ENCODE results near the gene RNF220. TPM values are rescaled to one million over a fixed set of nuclear protein-coding genes. Genes with fewer than 3 reads are reported as not detected.

The RNF220 gene
- total and polyA plus RNA-seq, 2 of the 4 experiments (the other 2 are of a cell fraction): 71.8 to 77.1 TPM

DNA sequence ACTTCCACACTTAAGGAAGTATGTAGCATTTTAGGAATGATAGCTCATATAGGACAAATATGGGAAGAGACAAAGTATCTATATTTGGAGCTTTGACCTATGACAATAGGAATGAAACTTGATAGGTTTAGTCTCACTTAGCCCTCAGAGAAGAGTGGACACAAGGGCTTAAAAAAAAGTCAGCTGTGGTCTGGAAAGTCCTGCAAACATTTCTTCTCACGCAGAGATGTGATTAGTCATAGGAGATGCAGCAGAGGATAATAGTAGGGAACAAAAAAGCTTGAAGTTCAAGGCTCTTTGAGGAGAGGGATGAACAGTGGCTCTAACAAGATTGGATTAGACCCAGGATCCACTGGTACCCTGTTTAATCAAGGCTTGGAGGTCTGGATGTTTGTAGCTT, 14.8 kb upstream of the RNF220 start:
- no peak overlapping the region for H2AK9ac ChIP-seq (replicated peaks; ENCODE audit: low read depth, low read length, poor library complexity)

More for the DNA sequence above, 14.8 kb upstream of the RNF220 start:
- Histone ChIP-seq H3K14ac (replicated peaks; ENCODE audit: low read depth, low read length) (no peak overlapping the region), H3K18ac (ENCODE audit: low read depth, low read length) (no peak overlapping the region), H3K4me1 (ENCODE audit: control insufficient read depth, insufficient read depth, low read length) (peaks cover 5% of the 10 kb centered on the region; the same call in 1 of the 2 replicates), H3K27me3 (ENCODE audit: control insufficient read depth, insufficient read depth, low read length) (peaks cover 16% of the 10 kb centered on the region), H2AFZ (replicated peaks; ENCODE audit: low read length, poor library complexity) (no peak overlapping the region), H3K9me3 (ENCODE audit: control insufficient read depth, insufficient read depth, low read length) (no peaks in the 10 kb centered on the region), H4K5ac (ENCODE audit: low read depth, low read length) (no peak overlapping the region), H3K4me3 (ENCODE audit: insufficient read depth, low read depth, low read length) (no peak overlapping the region), H4K20me1 (ENCODE audit: insufficient read depth, low read length) (no peaks in the 10 kb centered on the region; the same call in 1 of the 2 replicates), H2AK5ac (ENCODE audit: low read depth, low read length) (no peak overlapping the region), H3K9ac (ENCODE audit: low read depth, low read length) (no peak overlapping the region), H3K4me2 (ENCODE audit: low read depth, low read length) (no peak overlapping the region; the same call in 1 of the 2 replicates), H3K36me3 (ENCODE audit: control insufficient read depth, insufficient read depth, low read length) (no peaks in the 10 kb centered on the region), H4K8ac (ENCODE audit: low read depth in 2 of 2, low read length in 2 of 2) (no peak overlapping the region), H2BK120ac (ENCODE audit: low read depth, low read length) (no peak overlapping the region), H3K4ac (ENCODE audit: low read depth, low read length) (no peak overlapping the region), H4K91ac (ENCODE audit: insufficient read depth, low read depth, low read length) (no peak overlapping the region), H3K27ac (ENCODE audit: insufficient read depth, low read length) (no peak overlapping the region), H2BK15ac (ENCODE audit: low read depth, low read length) (no peak overlapping the region), H3K79me1 (ENCODE audit: low read depth in 1 of 2, low read length in 2 of 2) (no peaks in the 10 kb centered on the region), H2BK20ac (ENCODE audit: low read depth, low read length) (no peak overlapping the region), H3K56ac (ENCODE audit: extremely low read depth, insufficient read depth, low read length) (no peak overlapping the region), H3K9me1 (ENCODE audit: insufficient read depth, low read length) (peaks cover 4% of the 10 kb centered on the region), H2BK5ac (ENCODE audit: low read depth, low read length, poor library complexity, severe bottlenecking) (no peak overlapping the region), H3K23ac (ENCODE audit: low read depth, low read length) (no peak overlapping the region)
- TF ChIP-seq MAZ (IDR thresholded peaks at IDR 0.05; ENCODE audit: borderline replicate concordance, low read depth, low read length) (no peak), NFE2L2 (IDR thresholded peaks at IDR 0.05; ENCODE audit: low read depth, low read length) (no peak), FOS (IDR thresholded peaks at IDR 0.05; ENCODE audit: low read depth, low read length) (no peak), RAD21 (IDR thresholded peaks at IDR 0.05; ENCODE audit: low read length) (no peak)
- TF ChIP-seq, protein P1, sequence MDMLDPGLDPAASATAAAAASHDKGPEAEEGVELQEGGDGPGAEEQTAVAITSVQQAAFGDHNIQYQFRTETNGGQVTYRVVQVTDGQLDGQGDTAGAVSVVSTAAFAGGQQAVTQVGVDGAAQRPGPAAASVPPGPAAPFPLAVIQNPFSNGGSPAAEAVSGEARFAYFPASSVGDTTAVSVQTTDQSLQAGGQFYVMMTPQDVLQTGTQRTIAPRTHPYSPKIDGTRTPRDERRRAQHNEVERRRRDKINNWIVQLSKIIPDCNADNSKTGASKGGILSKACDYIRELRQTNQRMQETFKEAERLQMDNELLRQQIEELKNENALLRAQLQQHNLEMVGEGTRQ (IDR thresholded peaks at IDR 0.05; ENCODE audit: low read depth, low read length): no peak
- BruUV-seq (replicated peaks): no TSS peak
- peak; percentile 73 for ATAC-seq (ENCODE audit: low read depth)
- in situ Hi-C loops (cut with MboI; ENCODE audit: low sequenced_read_pairs) (no loop called here), intact Hi-C loops (cut with micrococcal nuclease) (no loop called here), dilution Hi-C loops (cut with HindIII; ENCODE audit: low sequenced_read_pairs, unreplicated experiment) (no loop called here)
- ChIA-PET CTCF (interaction anchor here (2.0 kb wide), 1 partner anchor 12 kb away, joined by 5 read pairs; no protein-coding TSS in a partner anchor), POLR2A (ENCODE audit: unreplicated experiment) (no interaction called here)
- DNase-seq: peak; percentile 85
- WGBS, 2 experiments (ENCODE audit: extremely low coverage in 2 of 2, insufficient read length in 1 of 2): no CpG with 5 or more reads among the region's 1 CpG
